Measurements from ENCODE around the gene FGF12.

GRCh38 chr3:192092388-192093005 is 634.8 kb downstream of the FGF12 start:
- TF ChIP-seq CTCF (IDR thresholded peaks at IDR 0.05 in 4 of 5, conservative IDR thresholded peaks at IDR 0.05 in 1 of 5) = no peak
- no peak for TF ChIP-seq POLR2A (IDR thresholded peaks at IDR 0.05)
